ENCODE measurements around the gene DDX1.

The DDX1 gene

GRCh38 chr2:15630121-15630977 lies 38.7 kb downstream of the DDX1 start:
- no peak for DNase-seq

- DNase-seq: no peak
Observed at GRCh38 chr2:15630978-15631719, 39.5 kb downstream of the DDX1 start.

- no peak for DNase-seq
Observed at GRCh38 chr2:15631883-15632282, 40.2 kb downstream of the DDX1 start.

- DNase-seq: no peak
Observed at GRCh38 chr2:15633043-15633970, 41.6 kb downstream of the DDX1 start.

- DNase-seq: no peak
Observed at GRCh38 chr2:15633971-15634346, 42.3 kb downstream of the DDX1 start.

GRCh38 chr2:15634846-15635490 lies 43.3 kb downstream of the DDX1 start:
- no peak for DNase-seq

GRCh38 chr2:15636972-15637785 lies 45.5 kb downstream of the DDX1 start:
- peak; percentile 44 for DNase-seq

- no peak for DNase-seq
Observed at GRCh38 chr2:15638720-15639119, 47.1 kb downstream of the DDX1 start.

GRCh38 chr2:15639323-15640251 lies 47.9 kb downstream of the DDX1 start:
- no peak for DNase-seq

GRCh38 chr2:15640261-15640711 lies 48.6 kb downstream of the DDX1 start:
- no peak for DNase-seq

- DNase-seq: no peak
Observed at GRCh38 chr2:15640784-15641183, 49.1 kb downstream of the DDX1 start.

- no peak for DNase-seq
Observed at GRCh38 chr2:15641530-15641982, 49.9 kb downstream of the DDX1 start.

GRCh38 chr2:15642011-15642814 lies 50.5 kb downstream of the DDX1 start:
- DNase-seq: no peak

GRCh38 chr2:15642815-15643500 lies 51.3 kb downstream of the DDX1 start:
- no peak for DNase-seq

- no peak for DNase-seq
Observed at GRCh38 chr2:15643791-15644585, 52.3 kb downstream of the DDX1 start.

GRCh38 chr2:15645300-15645699 lies 53.6 kb downstream of the DDX1 start:
- DNase-seq: no peak

GRCh38 chr2:15645720-15646385 lies 54.2 kb downstream of the DDX1 start:
- no peak for DNase-seq

Data from NCI-H146 (cell line).